Left ventricle myocardium inferior (tissue), 1 donor: Measurements from ENCODE around the gene GINS2. TPM values are rescaled to one million over a fixed set of nuclear protein-coding genes. Genes with fewer than 3 reads are reported as not detected.

ENCODE experiments used
- DNase-seq: peaks from one replicate; pipeline ENCODE4 v3.0.0-alpha.2; 2020
- H3K27ac ChIP-seq: fragments of 200-600 bp; replicated peaks from 2 replicates; pipeline ENCODE4 v1.8.0; 2021
- H3K27me3 ChIP-seq: fragments of 200-600 bp; 2 replicates; pipeline ENCODE4 v1.8.0; 2021; ENCODE audit warnings: low read depth
- H3K36me3 ChIP-seq: fragments of 200-600 bp; 2 replicates; pipeline ENCODE4 v1.8.0; 2021
- H3K4me1 ChIP-seq: fragments of 200-600 bp; 2 replicates; pipeline ENCODE4 v1.8.0; 2021
- H3K4me3 ChIP-seq: fragments of 200-600 bp; 2 replicates; pipeline ENCODE4 v1.8.0; 2021; ENCODE audit warnings: mild to moderate bottlenecking, moderate library complexity
- H3K9me3 ChIP-seq: fragments of 200-600 bp; replicated peaks from 2 replicates; pipeline ENCODE4 v1.8.0; 2021
- intact Hi-C: fragments of 100-400 bp; cut with micrococcal nuclease; formaldehyde crosslinking; loops from one replicate; pipeline ENCODE4 v1.11.0; 2022
- total RNA-seq: library from RNA; stranded (reverse); fragmentation: NEBNext Ultra II Directional; extraction: Animal tissue kit (Norgen Biotek cat#: 25700); gene quantifications from one replicate; pipeline ENCODE4 v1.2.1, GENCODE V29; 2021
- TF ChIP-seq, protein P1 (sequence below): fragments of 200-600 bp; IDR thresholded peaks from 2 replicates; pipeline ENCODE4 v1.8.0; 2021; ENCODE audit warnings: antibody characterized with exemption, mild to moderate bottlenecking, borderline replicate concordance
- donor health status: DM: no; HTN: yes; CAD: no; lungs with severe emphysema.

GINS2 gene
- total RNA-seq, 1 donor from 2014 or later = 0.44 TPM

DNA sequence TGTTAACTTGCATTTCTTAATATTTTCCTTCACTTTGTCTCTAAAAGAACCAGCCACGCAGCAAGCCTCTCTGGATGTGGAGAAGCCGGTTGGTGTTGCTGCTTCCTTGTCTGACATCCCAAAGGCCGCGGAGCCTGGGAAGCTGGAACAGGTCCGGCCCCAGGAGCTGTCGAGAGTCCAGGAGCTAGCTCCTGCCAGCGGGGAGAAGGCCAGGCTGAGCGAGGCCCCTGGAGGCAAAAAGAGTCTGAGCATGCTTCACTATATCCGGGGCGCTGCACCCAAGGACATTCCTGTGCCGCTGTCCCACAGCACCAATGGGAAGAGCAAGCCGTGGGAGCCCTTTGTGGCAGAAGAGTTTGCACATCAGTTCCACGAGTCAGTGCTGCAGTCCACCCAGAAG, 22.8 kb downstream of the GINS2 start:
- TF ChIP-seq, protein P1, sequence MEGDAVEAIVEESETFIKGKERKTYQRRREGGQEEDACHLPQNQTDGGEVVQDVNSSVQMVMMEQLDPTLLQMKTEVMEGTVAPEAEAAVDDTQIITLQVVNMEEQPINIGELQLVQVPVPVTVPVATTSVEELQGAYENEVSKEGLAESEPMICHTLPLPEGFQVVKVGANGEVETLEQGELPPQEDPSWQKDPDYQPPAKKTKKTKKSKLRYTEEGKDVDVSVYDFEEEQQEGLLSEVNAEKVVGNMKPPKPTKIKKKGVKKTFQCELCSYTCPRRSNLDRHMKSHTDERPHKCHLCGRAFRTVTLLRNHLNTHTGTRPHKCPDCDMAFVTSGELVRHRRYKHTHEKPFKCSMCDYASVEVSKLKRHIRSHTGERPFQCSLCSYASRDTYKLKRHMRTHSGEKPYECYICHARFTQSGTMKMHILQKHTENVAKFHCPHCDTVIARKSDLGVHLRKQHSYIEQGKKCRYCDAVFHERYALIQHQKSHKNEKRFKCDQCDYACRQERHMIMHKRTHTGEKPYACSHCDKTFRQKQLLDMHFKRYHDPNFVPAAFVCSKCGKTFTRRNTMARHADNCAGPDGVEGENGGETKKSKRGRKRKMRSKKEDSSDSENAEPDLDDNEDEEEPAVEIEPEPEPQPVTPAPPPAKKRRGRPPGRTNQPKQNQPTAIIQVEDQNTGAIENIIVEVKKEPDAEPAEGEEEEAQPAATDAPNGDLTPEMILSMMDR = no peak
- intact Hi-C loops = no loop called here
- H3K36me3 ChIP-seq = peaks cover 99% of the 10 kb centered on the region
- no peak for DNase-seq
- H3K4me1 ChIP-seq = peaks cover 3% of the 10 kb centered on the region
- H3K9me3 ChIP-seq = no peaks in the 10 kb centered on the region
- no peak overlapping the region for H3K4me3 ChIP-seq
- no peaks in the 10 kb centered on the region for H3K27me3 ChIP-seq
- no peak overlapping the region for H3K27ac ChIP-seq

DNA sequence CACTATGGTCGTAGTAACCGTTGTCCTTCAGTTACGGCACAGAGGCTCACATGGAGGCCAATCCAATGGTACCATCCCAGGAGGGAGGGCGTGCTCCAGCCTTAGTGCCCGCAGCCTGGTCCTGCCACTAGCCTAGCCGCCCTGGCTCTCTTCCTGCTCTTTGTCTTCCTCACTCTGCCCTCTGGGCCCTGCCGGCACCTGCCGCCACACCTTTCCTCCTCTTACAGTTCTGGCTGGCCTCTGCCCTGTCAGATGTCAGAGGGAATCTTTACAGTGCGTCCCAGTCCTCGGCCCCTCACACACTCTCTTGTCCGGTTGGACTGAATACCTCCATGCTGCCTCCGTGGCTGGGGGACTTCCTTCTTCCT, 23.4 kb downstream of the GINS2 start:
- peaks cover 93% of the 10 kb centered on the region for H3K36me3 ChIP-seq
- TF ChIP-seq, protein P1 = no peak
- no peaks in the 10 kb centered on the region for H3K9me3 ChIP-seq
- H3K27me3 ChIP-seq = no peaks in the 10 kb centered on the region
- intact Hi-C loops = no loop called here
- DNase-seq = no peak
- H3K4me3 ChIP-seq = no peak overlapping the region
- peaks cover 5% of the 10 kb centered on the region for H3K4me1 ChIP-seq
- H3K27ac ChIP-seq = no peak overlapping the region

DNA sequence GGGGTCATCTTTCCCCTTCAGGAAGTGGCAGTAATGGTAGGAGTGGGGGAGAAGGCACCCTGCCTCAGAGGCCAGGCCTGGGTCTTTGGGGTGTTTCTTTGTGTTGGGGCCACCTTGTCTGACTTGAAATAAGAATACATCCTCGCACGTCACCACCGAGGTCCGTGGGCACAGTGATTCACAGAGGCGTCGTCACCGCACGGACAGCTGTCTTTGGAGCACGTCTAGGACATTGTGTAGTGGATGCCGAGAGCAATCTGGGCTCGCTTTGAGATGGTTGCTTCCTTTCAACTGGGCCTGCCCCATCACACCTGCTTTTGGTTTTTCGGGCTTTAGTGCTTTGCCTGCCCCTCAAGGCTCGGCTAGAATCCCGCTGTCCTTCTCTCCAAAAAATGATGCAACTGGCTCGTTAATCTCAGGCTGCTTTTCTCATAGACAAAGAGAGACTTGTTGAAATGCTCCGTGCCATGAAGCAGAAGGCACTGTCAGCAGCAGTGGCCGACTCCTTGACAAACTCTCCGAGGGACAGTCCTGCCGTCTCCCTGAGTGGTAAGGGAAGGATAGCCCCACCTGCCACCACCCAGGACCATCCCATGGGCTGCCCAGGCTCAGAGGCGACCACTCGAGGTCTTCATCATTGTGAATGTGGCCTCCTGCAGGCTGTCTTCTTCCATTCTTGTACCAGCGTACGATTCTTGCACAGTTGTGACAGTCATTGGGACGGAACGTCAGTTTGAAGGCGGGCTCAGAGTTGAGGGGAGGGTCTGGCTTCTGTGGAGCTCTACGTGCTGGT, 24.0 kb downstream of the GINS2 start:
- DNase-seq = no peak
- TF ChIP-seq, protein P1 = no peak
- no peaks in the 10 kb centered on the region for H3K9me3 ChIP-seq
- no peak overlapping the region for H3K4me3 ChIP-seq
- no peaks in the 10 kb centered on the region for H3K27me3 ChIP-seq
- no peak overlapping the region for H3K27ac ChIP-seq
- peaks cover 11% of the 10 kb centered on the region for H3K4me1 ChIP-seq
- H3K36me3 ChIP-seq = peaks cover 87% of the 10 kb centered on the region
- intact Hi-C loops = no loop called here

DNA sequence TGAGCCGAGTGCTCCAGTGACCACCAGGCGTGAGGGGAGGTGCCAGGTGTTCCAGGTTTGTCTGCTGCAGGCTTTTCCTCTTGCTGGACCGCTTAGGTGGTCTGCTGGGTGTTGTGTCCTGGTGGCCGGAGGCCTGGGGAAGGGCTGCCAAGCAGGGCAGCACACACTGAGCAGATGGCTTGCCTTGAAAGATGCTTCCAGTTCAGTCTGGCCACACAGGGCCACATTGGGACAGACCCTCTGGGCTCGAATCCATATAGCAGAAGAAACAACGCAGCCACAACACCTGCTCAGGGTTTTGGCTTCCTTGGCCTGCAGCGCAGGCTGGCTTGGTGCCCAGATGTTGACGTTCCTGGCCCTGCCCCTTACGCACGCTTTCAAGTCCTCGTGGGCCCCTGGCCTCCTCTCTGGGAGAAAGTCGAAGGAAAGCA, 24.8 kb downstream of the GINS2 start:
- H3K4me3 ChIP-seq = no peak overlapping the region
- intact Hi-C loops = no loop called here
- no peaks in the 10 kb centered on the region for H3K9me3 ChIP-seq
- H3K4me1 ChIP-seq = peaks cover 20% of the 10 kb centered on the region
- H3K36me3 ChIP-seq = peaks cover 81% of the 10 kb centered on the region
- DNase-seq = peak; percentile 20
- H3K27ac ChIP-seq = no peak overlapping the region
- TF ChIP-seq, protein P1 = no peak
- no peaks in the 10 kb centered on the region for H3K27me3 ChIP-seq

- Histone ChIP-seq H3K4me1 (peaks cover 23% of the 10 kb centered on the region), H3K36me3 (peaks cover 81% of the 10 kb centered on the region), H3K27ac (no peak overlapping the region), H3K27me3 (no peaks in the 10 kb centered on the region), H3K4me3 (no peak overlapping the region), H3K9me3 (no peaks in the 10 kb centered on the region)
- TF ChIP-seq, protein P1 = no peak
- intact Hi-C loops = no loop called here
- no peak for DNase-seq
Observed at GRCh38 chr16:85662976-85663830, 25.6 kb downstream of the GINS2 start.
